Thoracic aorta (tissue), 2 donors: ENCODE data around the gene ERBB4. TPM values are rescaled to one million over a fixed set of nuclear protein-coding genes. Genes with fewer than 3 reads are reported as not detected.
A peak's percentile ranks its signal among the peaks of the same experiment; 100 is the strongest.

ENCODE experiments used
- ATAC-seq: fragments of 150-250 bp; one replicate; pipeline ENCODE4 v1.8.0; 2017; ENCODE audit warnings: low read depth; ENCODE audit not compliant: insufficient number of reproducible peaks, low FRiP score
- DNase-seq: peaks from one replicate; pipeline ENCODE4 v3.0.0-alpha.2; 2020; ENCODE audit warnings: low spot score
- H3K27ac ChIP-seq, 2 donors: fragments of 200-600 bp; sonication (generic); 1 replicate in 1 of 2; 2 replicates in 1 of 2; pipeline ENCODE4 v1.5.1; 2016; ENCODE audit warnings: mild to moderate bottlenecking in 2 of 2, moderate library complexity in 2 of 2
- H3K27me3 ChIP-seq: fragments of 200-600 bp; sonication (generic); replicated peaks from 2 replicates; pipeline ENCODE4 v1.6.0; 2016; ENCODE audit warnings: mild to moderate bottlenecking; ENCODE audit not compliant: insufficient read depth
- H3K36me3 ChIP-seq: fragments of 200-600 bp; sonication (generic); one replicate; pipeline ENCODE4 v1.5.1; 2016
- H3K4me1 ChIP-seq, 2 donors: fragments of 200-600 bp; sonication (generic); 1 replicate in 1 of 2; 2 replicates in 1 of 2; pipeline versions ENCODE4 v1.5.1 to v1.6.0; 2016; ENCODE audit warnings: low read depth in 2 of 2, mild to moderate bottlenecking in 1 of 2; ENCODE audit not compliant: control insufficient read depth in 1 of 2
- H3K4me3 ChIP-seq: fragments of 200-600 bp; sonication (generic); 2 replicates; pipeline ENCODE4 v1.5.1; 2016; ENCODE audit warnings: mild to moderate bottlenecking
- H3K9me3 ChIP-seq: fragments of 200-600 bp; sonication (generic); 2 replicates; pipeline ENCODE4 v1.5.1; 2016
- CTCF ChIP-seq: fragments of 200-600 bp; sonication (generic); IDR thresholded peaks from one replicate; pipeline ENCODE4 v1.5.1; 2019; ENCODE audit warnings: antibody characterized with exemption
- total RNA-seq, 2 donors: library from RNA; depleted of rRNA; stranded (reverse); fragments of >200 nt; gene quantifications; one replicate each; pipeline versions ENCODE4 v1.1.0 to v1.2.3, GENCODE V29; 2016

The ERBB4 gene
- total RNA-seq, 2 donors from 2014 or later, result 15.7 to 29.3 TPM

- DNase-seq, result no peak
- TF ChIP-seq CTCF, result no peak
Measured at GRCh38 chr2:212294816-212295215, 243.8 kb downstream of the ERBB4 start.

GRCh38 chr2:212289301-212289700, 249.3 kb downstream of the ERBB4 start:
- TF ChIP-seq CTCF, result no peak
- no peaks in the 10 kb centered on the region for H3K36me3 ChIP-seq
- ATAC-seq (no peak), DNase-seq (no peak)
- peaks cover 3 to 13% of the 10 kb centered on the region in 2 donors for H3K4me1 ChIP-seq
- no peak overlapping the region for H3K4me3 ChIP-seq
- no peaks in the 10 kb centered on the region for H3K27me3 ChIP-seq
- H3K27ac ChIP-seq, result no peak overlapping the region
- H3K9me3 ChIP-seq, result no peaks in the 10 kb centered on the region

More at GRCh38 chr2:212294816-212295215, 243.8 kb downstream of the ERBB4 start:
- Histone ChIP-seq H3K27ac (no peak overlapping the region), H3K4me1 (no peaks in the 10 kb centered on the region), H3K27me3 (no peaks in the 10 kb centered on the region), H3K9me3 (no peaks in the 10 kb centered on the region), H3K4me3 (no peak overlapping the region), H3K36me3 (no peaks in the 10 kb centered on the region)
- no peak for ATAC-seq

DNA sequence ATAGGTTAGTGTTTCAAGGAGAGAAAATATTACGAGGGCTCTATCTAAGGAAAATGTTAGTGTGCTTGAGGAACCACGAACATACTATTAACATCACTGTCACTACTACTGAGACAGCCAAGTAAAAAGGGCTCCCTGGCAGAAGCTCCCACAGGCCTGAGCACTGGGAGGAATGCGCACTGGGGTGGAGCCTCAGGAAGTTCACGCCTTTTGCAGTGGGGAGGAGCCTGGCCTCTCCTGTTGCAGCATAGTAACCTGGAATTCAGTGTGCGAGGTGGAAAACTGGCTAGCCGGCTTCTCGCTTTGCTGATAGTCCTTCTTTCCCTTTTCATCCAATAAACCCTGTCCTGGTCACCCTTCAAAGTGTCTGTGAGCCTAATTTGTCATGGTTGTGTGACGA, 250.3 kb downstream of the ERBB4 start:
- TF ChIP-seq CTCF, result no peak
- H3K4me3 ChIP-seq, result no peak overlapping the region
- DNase-seq, result no peak
- no peak for ATAC-seq
- H3K9me3 ChIP-seq, result no peaks in the 10 kb centered on the region
- H3K4me1 ChIP-seq, result peaks cover 5 to 23% of the 10 kb centered on the region in 2 donors
- H3K27me3 ChIP-seq, result no peaks in the 10 kb centered on the region
- no peaks in the 10 kb centered on the region for H3K36me3 ChIP-seq
- H3K27ac ChIP-seq, result no peak overlapping the region

DNA sequence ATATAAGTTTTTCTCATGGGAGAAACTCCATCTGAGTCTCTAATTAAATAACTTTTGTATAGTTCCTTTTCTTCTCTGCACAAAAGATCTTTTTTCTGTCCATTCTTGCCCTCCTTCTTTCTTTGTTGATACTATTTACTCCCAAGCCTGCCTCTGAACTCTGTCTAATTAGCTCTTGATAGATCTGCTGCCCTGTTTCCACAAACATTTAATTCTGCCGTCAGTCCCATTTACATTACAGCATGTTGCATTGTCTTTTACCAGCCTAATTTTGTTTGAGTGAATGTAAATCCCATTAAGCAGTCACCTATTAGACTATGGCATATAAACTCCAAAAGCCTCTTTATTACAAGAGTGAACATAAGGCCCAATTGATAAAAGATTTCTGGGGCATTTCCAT, 254.4 kb downstream of the ERBB4 start:
- DNase-seq, result no peak
- ATAC-seq, result no peak
- H3K4me1 ChIP-seq, result peaks cover 17 to 53% of the 10 kb centered on the region in 2 donors
- no peak overlapping the region for H3K4me3 ChIP-seq
- H3K9me3 ChIP-seq, result no peaks in the 10 kb centered on the region
- no peaks in the 10 kb centered on the region for H3K27me3 ChIP-seq
- no peak for TF ChIP-seq CTCF
- no peaks in the 10 kb centered on the region for H3K36me3 ChIP-seq
- no peak overlapping the region for H3K27ac ChIP-seq

- no peak for TF ChIP-seq CTCF
- Histone ChIP-seq H3K4me3 (peak overlapping the region; percentile 15), H3K36me3 (no peaks in the 10 kb centered on the region), H3K27ac (peak overlapping the region; percentile 41 to 52), H3K9me3 (no peaks in the 10 kb centered on the region), H3K4me1 (peaks cover 17 to 53% of the 10 kb centered on the region in 2 donors), H3K27me3 (no peaks in the 10 kb centered on the region)
- ATAC-seq (no peak), DNase-seq (no peak)
Measured at GRCh38 chr2:212282671-212283261, 255.8 kb downstream of the ERBB4 start.
